H1 (cell line): ENCODE data around the gene SMCHD1. TPM values are rescaled to one million over a fixed set of nuclear protein-coding genes. Genes with fewer than 3 reads are reported as not detected.

Source experiments
- CTCF ChIA-PET: fragments of 300-600 bp; sonication (Branson Sonifier 250); formaldehyde crosslinking; loops from one replicate; lab custom pipeline; 2021; ENCODE audit not compliant: partially characterized antibody; lab: Charles Lee
- POLR2A ChIA-PET: fragments of 300-600 bp; sonication (Branson Sonifier 250); formaldehyde crosslinking; loops from one replicate; lab custom pipeline; 2021; ENCODE audit warnings: inconsistent platforms; ENCODE audit not compliant: partially characterized antibody; lab: Charles Lee
- DNase-seq, 2 experiments: peaks; one replicate each; pipeline versions ENCODE4 v3.0.0 to v3.0.0-alpha.2; 2010 to 2022; ENCODE audit warnings: low spot score in 2 of 2, low read depth in 1 of 2, mixed read lengths in 1 of 2
- FAIRE-seq: peaks from 2 replicates; lab custom pipeline; 2011; peaks lifted over from hg19 to GRCh38; lab: Jason Lieb, UNC
- H2AFZ ChIP-seq: 2 replicates; pipeline ENCODE4 v1.8.1; 2012; ENCODE audit warnings: low read length, inconsistent platforms
- H2AK5ac ChIP-seq: 2 replicates; pipeline ENCODE4 v1.6.1; 2013; ENCODE audit warnings: low read depth, low read length
- H2BK120ac ChIP-seq: replicated peaks from 2 replicates; pipeline ENCODE3; 2013; ENCODE audit warnings: low read depth, low read length, inconsistent platforms
- H2BK12ac ChIP-seq: 2 replicates; pipeline ENCODE4 v1.6.1; 2013; ENCODE audit warnings: low read depth, low read length
- H2BK15ac ChIP-seq: 2 replicates; pipeline ENCODE4 v1.6.1; 2013; ENCODE audit warnings: low read length
- H2BK20ac ChIP-seq: 2 replicates; pipeline ENCODE4 v1.6.1; 2013; ENCODE audit warnings: low read length
- H2BK5ac ChIP-seq: 2 replicates; pipeline ENCODE4 v1.6.1; 2013; ENCODE audit warnings: low read depth, low read length
- H3K14ac ChIP-seq: 2 replicates; pipeline ENCODE4 v1.6.1; 2013; ENCODE audit warnings: inconsistent platforms; ENCODE audit not compliant: insufficient read length
- H3K18ac ChIP-seq: 2 replicates; pipeline ENCODE4 v1.6.1; 2013; ENCODE audit warnings: low read length; ENCODE audit errors: extremely low read depth
- H3K23ac ChIP-seq: 2 replicates; pipeline ENCODE4 v1.6.1; 2013; ENCODE audit warnings: inconsistent platforms; ENCODE audit not compliant: insufficient read length
- H3K23me2 ChIP-seq: 2 replicates; pipeline ENCODE4 v1.6.1; 2013; ENCODE audit warnings: low read depth, low read length
- H3K27ac ChIP-seq: 2 replicates; pipeline ENCODE4 v1.6.1; 2011; ENCODE audit warnings: low read depth, low read length, inconsistent platforms
- H3K27me3 ChIP-seq, 4 experiments: replicated peaks in 1 of 4; 1 replicate in 1 of 4; 2 replicates in 3 of 4; pipeline versions ENCODE4 v1.6.1 to v1.8.1; 2011 to 2013; ENCODE audit warnings: low read length in 3 of 4, mild to moderate bottlenecking in 3 of 4, inconsistent platforms in 2 of 4, mixed read lengths in 2 of 4, moderate library complexity in 1 of 4; ENCODE audit not compliant: control insufficient read depth in 3 of 4, insufficient read depth in 3 of 4; ENCODE audit errors: extremely low read depth in 1 of 4
- H3K36me3 ChIP-seq, 4 experiments: 2 replicates each; pipeline versions ENCODE4 v1.6.1 to v1.8.1; 2011 to 2013; ENCODE audit warnings: mild to moderate bottlenecking in 4 of 4, low read length in 3 of 4, moderate library complexity in 2 of 4, control low read depth in 1 of 4, inconsistent platforms in 1 of 4; ENCODE audit not compliant: insufficient read depth in 4 of 4, control insufficient read depth in 2 of 4
- H3K4ac ChIP-seq: replicated peaks from 2 replicates; pipeline ENCODE3; 2013; ENCODE audit warnings: low read length, low read depth, mixed read lengths, inconsistent platforms; ENCODE audit not compliant: insufficient read length
- H3K4me1 ChIP-seq, 4 experiments: replicated peaks in 1 of 4; 1 replicate in 1 of 4; 2 replicates in 3 of 4; pipeline versions ENCODE4 v1.6.1 to v1.8.1; 2011 to 2013; ENCODE audit warnings: low read length in 3 of 4, inconsistent platforms in 2 of 4, mixed read lengths in 1 of 4; ENCODE audit not compliant: insufficient read depth in 4 of 4, control insufficient read depth in 3 of 4
- H3K4me2 ChIP-seq, 2 experiments: 2 replicates each; pipeline versions ENCODE4 v1.6.1 to v1.8.1; 2011 to 2013; ENCODE audit warnings: low read depth in 2 of 2, low read length in 2 of 2, control low read depth in 1 of 2, inconsistent platforms in 1 of 2, mild to moderate bottlenecking in 1 of 2; ENCODE audit not compliant: insufficient read depth in 1 of 2
- H3K4me3 ChIP-seq, 4 experiments: fragments of 200-600, 300-600 bp in 1 of 4; sonication (generic), shearing (Covaris generic), sonication (Bioruptor Twin) in 1 of 4; 2 replicates each; pipeline versions ENCODE4 v1.5.1 to v1.8.1; 2011 to 2016; ENCODE audit warnings: low read length in 4 of 4, low read depth in 3 of 4, control low read depth in 2 of 4, inconsistent platforms in 2 of 4, mild to moderate bottlenecking in 2 of 4, mixed read lengths in 1 of 4, moderate library complexity in 1 of 4; ENCODE audit not compliant: insufficient read depth in 2 of 4; ENCODE audit errors: extremely low read depth in 1 of 4
- H3K56ac ChIP-seq: replicated peaks from 2 replicates; pipeline ENCODE3; 2013; ENCODE audit warnings: low read depth, mild to moderate bottlenecking, mixed read lengths, low read length, inconsistent platforms; ENCODE audit not compliant: insufficient read length
- H3K79me1 ChIP-seq: 2 replicates; pipeline ENCODE4 v1.6.1; 2013; ENCODE audit warnings: low read depth, low read length, control low read depth
- H3K79me2 ChIP-seq, 2 experiments: 2 replicates each; pipeline versions ENCODE4 v1.6.1 to v1.8.1; 2012 to 2013; ENCODE audit warnings: low read length in 2 of 2, mild to moderate bottlenecking in 2 of 2, inconsistent platforms in 1 of 2; ENCODE audit not compliant: insufficient read depth in 2 of 2, control insufficient read depth in 1 of 2
- H3K9ac ChIP-seq, 4 experiments: replicated peaks in 1 of 4; 1 replicate in 1 of 4; 2 replicates in 3 of 4; pipeline versions ENCODE4 v1.6.1 to v1.8.1; 2011 to 2013; ENCODE audit warnings: low read depth in 3 of 4, low read length in 3 of 4, control low read depth in 2 of 4, mild to moderate bottlenecking in 2 of 4, moderate library complexity in 2 of 4, inconsistent platforms in 1 of 4; ENCODE audit errors: extremely low read depth in 1 of 4
- H3K9me3 ChIP-seq, 2 experiments: 2 replicates each; pipeline versions ENCODE4 v1.6.1 to v1.8.1; 2012 to 2013; ENCODE audit warnings: mild to moderate bottlenecking in 2 of 2, moderate library complexity in 2 of 2, control low read depth in 1 of 2, inconsistent platforms in 1 of 2, low read depth in 1 of 2, low read length in 1 of 2, mixed read lengths in 1 of 2; ENCODE audit not compliant: insufficient read depth in 2 of 2
- H4K20me1 ChIP-seq, 2 experiments: replicated peaks in 1 of 2; 2 replicates each; pipeline versions ENCODE3 to v1.8.1; 2011 to 2013; ENCODE audit warnings: inconsistent platforms in 2 of 2, low read length in 2 of 2, mild to moderate bottlenecking in 1 of 2; ENCODE audit not compliant: insufficient read depth in 2 of 2, control insufficient read depth in 1 of 2
- H4K5ac ChIP-seq: 2 replicates; pipeline ENCODE4 v1.6.1; 2013; ENCODE audit warnings: low read length, low read depth, mixed read lengths, inconsistent platforms; ENCODE audit not compliant: insufficient read length
- H4K8ac ChIP-seq: 2 replicates; pipeline ENCODE4 v1.8.0; 2013; ENCODE audit warnings: mild to moderate bottlenecking, moderate library complexity, low read length, inconsistent platforms; ENCODE audit not compliant: insufficient read depth; ENCODE audit errors: extremely low read depth
- H4K91ac ChIP-seq: replicated peaks from 2 replicates; pipeline ENCODE3; 2013; ENCODE audit warnings: low read length, mixed read lengths, inconsistent platforms; ENCODE audit not compliant: insufficient read length
- ASH2L ChIP-seq: fragments of 200-600, 300-600 bp; sonication (generic); IDR thresholded peaks from one replicate; pipeline ENCODE4 v1.7.1; 2017; ENCODE audit warnings: low read length
- BRCA1 ChIP-seq: IDR thresholded peaks from 2 replicates; pipeline ENCODE4 v1.6.1; 2012; ENCODE audit warnings: low read depth, low read length, improper control_type of control experiment
- CBX5 ChIP-seq: fragments of 300-800, 300-1000 bp; sonication (generic); IDR thresholded peaks from 2 replicates; pipeline ENCODE4 v1.7.1; 2016; ENCODE audit warnings: antibody characterized with exemption, low read length, low read depth
- CREB1 ChIP-seq: IDR thresholded peaks from 2 replicates; pipeline ENCODE4 v1.6.1; 2012; ENCODE audit warnings: inconsistent platforms
- CTCF ChIP-seq, 3 experiments: IDR thresholded peaks; 1 replicate in 2 of 3; 2 replicates in 1 of 3; pipeline versions ENCODE4 v1.5.1 to v1.6.1; 2011; ENCODE audit warnings: low read length in 3 of 3, mild to moderate bottlenecking in 3 of 3, inconsistent platforms in 2 of 3, low read depth in 1 of 3, moderate library complexity in 1 of 3; ENCODE audit not compliant: insufficient read depth in 1 of 3; ENCODE audit errors: control extremely low read depth in 1 of 3
- EP300 ChIP-seq, 2 experiments: IDR thresholded peaks; 1 replicate in 1 of 2; 2 replicates in 1 of 2; pipeline ENCODE4 v1.6.1; 2011 to 2012; ENCODE audit warnings: low read depth in 2 of 2, low read length in 2 of 2, mild to moderate bottlenecking in 2 of 2, borderline replicate concordance in 1 of 2, inconsistent platforms in 1 of 2, moderate library complexity in 1 of 2
- EZH2 ChIP-seq: fragments of 200-600 bp; sonication (generic); IDR thresholded peaks from 2 replicates; pipeline ENCODE4 v1.7.1; 2012; ENCODE audit warnings: low read depth, mild to moderate bottlenecking, moderate library complexity, low read length, inconsistent platforms; ENCODE audit not compliant: severe bottlenecking
- GABPA ChIP-seq: IDR thresholded peaks from 2 replicates; pipeline ENCODE4 v1.6.1; 2011; ENCODE audit warnings: mild to moderate bottlenecking, low read length, moderate library complexity, borderline replicate concordance; ENCODE audit not compliant: insufficient read depth
- RNF2 ChIP-seq: fragments of 200-900, 300-1000 bp; sonication (generic); IDR thresholded peaks from 2 replicates; pipeline ENCODE4 v1.7.1; 2016; ENCODE audit warnings: borderline replicate concordance, low read depth, mild to moderate bottlenecking, antibody characterized with exemption, low read length; ENCODE audit not compliant: poor library complexity, severe bottlenecking; ENCODE audit errors: missing control alignments
- SP2 ChIP-seq: IDR thresholded peaks from 2 replicates; pipeline ENCODE4 v1.6.1; 2012; ENCODE audit warnings: mild to moderate bottlenecking, low read length, inconsistent platforms
- TAF1 ChIP-seq: IDR thresholded peaks from 2 replicates; pipeline ENCODE4 v1.6.1; 2011; ENCODE audit warnings: mild to moderate bottlenecking, low read depth, low read length
- TEAD4 ChIP-seq: IDR thresholded peaks from 2 replicates; pipeline ENCODE4 v1.6.1; 2012; ENCODE audit warnings: low read depth, low read length, inconsistent platforms, mixed read lengths
- WGBS, 2 experiments: shearing (Covaris generic) in 1 of 2; methylation state at CpG; one replicate each; pipeline versions ENCODE4 v1.1.6 to v1.1.7; 2013 to 2015; ENCODE audit warnings: low lambda C conversion rate in 2 of 2, mixed read lengths in 2 of 2, inconsistent platforms in 1 of 2, low coverage in 1 of 2, missing lambda C conversion rate in 1 of 2; ENCODE audit not compliant: insufficient replicate concordance in 2 of 2, insufficient coverage in 1 of 2, insufficient read length in 1 of 2; ENCODE audit errors: extremely low coverage in 1 of 2, missing lambda C conversion rate in 1 of 2; 5-methylcytosine and 5-hydroxymethylcytosine counted together
- polyA plus RNA-seq, 7 experiments: library from polyadenylated mRNA; depleted of rRNA in 3 of 7; stranded (reverse) in 5 of 7; unstranded in 2 of 7; fragments of >200 nt in 5 of 7; fragments of 200-250 nt in 2 of 7; gene quantifications; 1 replicate in 5 of 7; 2 replicates in 1 of 7; 4 replicates in 1 of 7; pipeline versions ENCODE4 v1.2.1 to v1.2.3, GENCODE V29; 2011 to 2013; ENCODE audit warnings: missing spikeins in 2 of 7, mixed read lengths in 2 of 7
- total RNA-seq: library from RNA; stranded (reverse); fragmentation: NEBNext Ultra II Directional; extraction: Animal tissue kit (Norgen Biotek cat#: 25700); gene quantifications from 2 replicates; pipeline ENCODE4 v1.2.1, GENCODE V29; 2021

The SMCHD1 gene
- total and polyA plus RNA-seq, 2 of the 8 experiments (the other 6 are each of a cell fraction or from before 2014, with no cell fraction given) = 9.3 to 32.0 TPM

GRCh38 chr18:2840521-2840920 is 185.0 kb downstream of the SMCHD1 start:
- no peaks in the 10 kb centered on the region for H3K79me2 ChIP-seq
- no peaks in the 10 kb centered on the region for H3K23me2 ChIP-seq
- H4K20me1 ChIP-seq = no peaks in the 10 kb centered on the region
- no peak overlapping the region for H2BK15ac ChIP-seq
- H4K5ac ChIP-seq = no peak overlapping the region
- H3K9ac ChIP-seq = no peak overlapping the region
- CTCF ChIA-PET = no interaction called here
- H4K8ac ChIP-seq = no peak overlapping the region
- H3K4me3 ChIP-seq = no peak overlapping the region
- H2BK12ac ChIP-seq = no peak overlapping the region
- H3K23ac ChIP-seq = no peak overlapping the region
- no peak overlapping the region for H3K18ac ChIP-seq
- H2AK5ac ChIP-seq = no peak overlapping the region
- H2BK20ac ChIP-seq = no peak overlapping the region
- no peaks in the 10 kb centered on the region for H3K36me3 ChIP-seq
- H3K4me2 ChIP-seq = no peak overlapping the region
- H3K9me3 ChIP-seq = no peaks in the 10 kb centered on the region
- DNase-seq (no peak), FAIRE-seq (no peak)
- H3K4ac ChIP-seq = no peak overlapping the region
- no peak overlapping the region for H3K27ac ChIP-seq
- H2BK120ac ChIP-seq = no peak overlapping the region
- POLR2A ChIA-PET = no interaction called here
- peaks cover 2 to 15% (median 11%) of the 10 kb centered on the region in 4 experiments for H3K27me3 ChIP-seq
- H2AFZ ChIP-seq = no peak overlapping the region
- no peaks in the 10 kb centered on the region for H3K79me1 ChIP-seq
- H3K56ac ChIP-seq = no peak overlapping the region
- WGBS, 2 experiments = 92% methylated on average over 1 of the region's 1 CpG; no CpG with 5 or more reads in 1 of the 2 experiments
- H3K4me1 ChIP-seq = no peaks in the 10 kb centered on the region
- H4K91ac ChIP-seq = no peak overlapping the region
- H3K14ac ChIP-seq = no peak overlapping the region
- H2BK5ac ChIP-seq = no peak overlapping the region
- no peak for TF ChIP-seq CTCF (IDR thresholded peaks at IDR 0.05; ENCODE audit: control extremely low read depth in 1 of 3, insufficient read depth in 1 of 3, low read depth in 1 of 3, low read length in 3 of 3)
- no peak for TF ChIP-seq RNF2
- no peak for TF ChIP-seq BRCA1
- TF ChIP-seq ASH2L = no peak
- TF ChIP-seq EP300 (IDR thresholded peaks at IDR 0.05; ENCODE audit: borderline replicate concordance in 1 of 2, low read depth in 2 of 2, low read length in 2 of 2) = no peak
- no peak for TF ChIP-seq TEAD4
- TF ChIP-seq EZH2 = no peak
- TF ChIP-seq SP2 = no peak
- TF ChIP-seq CREB1 = no peak
- TF ChIP-seq GABPA = no peak
- TF ChIP-seq TAF1 = no peak
- no peak for TF ChIP-seq CBX5
